AG10803 (cell line): ENCODE results near the gene ZNF606.
"Not testable (repeated sequence)": the region's sequence is repeated elsewhere in the genome, so short reads cannot be mapped to it uniquely, and the experiment has no call there.

Experiments used
- DNase-seq: peaks from one replicate; pipeline ENCODE4 v3.0.0; 2010; ENCODE audit warnings: low read depth
- H3K4me3 ChIP-seq: 2 replicates; pipeline ENCODE4 v1.5.1; 2011; ENCODE audit warnings: mild to moderate bottlenecking, low read length, control low read depth
- CTCF ChIP-seq: conservative IDR thresholded peaks from 2 replicates; pipeline ENCODE4 v1.5.1; 2011; ENCODE audit warnings: mild to moderate bottlenecking, low read length, control low read depth, inconsistent platforms

The ZNF606 gene

DNA sequence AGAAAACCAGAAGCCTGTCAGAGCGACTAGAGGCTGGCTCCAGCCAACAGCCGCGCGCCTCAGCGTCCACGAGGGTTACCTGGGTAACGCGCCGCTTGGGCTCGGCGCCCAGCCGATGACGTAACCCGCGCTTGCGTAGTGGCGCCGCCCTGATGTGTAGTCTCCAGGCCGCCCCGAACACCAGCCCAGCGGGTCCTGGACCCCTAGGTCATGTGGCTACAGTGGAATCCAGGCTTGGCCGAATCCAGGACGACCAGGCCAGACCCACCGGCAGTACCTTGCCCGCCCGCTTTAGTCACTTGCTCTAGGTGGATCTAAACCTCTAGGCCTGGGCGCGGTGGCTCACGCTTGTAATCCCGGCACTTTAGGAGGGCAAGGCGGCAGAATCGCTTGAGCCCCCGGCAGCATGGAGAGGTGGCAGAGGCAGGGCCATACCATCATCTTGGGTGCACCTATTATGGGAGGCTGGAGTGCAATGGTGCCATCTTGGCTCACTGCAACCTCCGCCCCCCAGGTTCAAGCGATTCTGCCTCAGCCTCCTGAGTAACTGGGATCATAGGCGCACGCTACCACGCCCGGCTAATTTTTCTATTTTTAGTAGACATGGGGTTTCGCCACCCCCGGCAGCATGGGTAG, 7.2 kb upstream of the ZNF606 start:
- TF ChIP-seq CTCF = no peak
- H3K4me3 ChIP-seq = peak overlapping the region; percentile 24
- peak; percentile 39 for DNase-seq

DNA sequence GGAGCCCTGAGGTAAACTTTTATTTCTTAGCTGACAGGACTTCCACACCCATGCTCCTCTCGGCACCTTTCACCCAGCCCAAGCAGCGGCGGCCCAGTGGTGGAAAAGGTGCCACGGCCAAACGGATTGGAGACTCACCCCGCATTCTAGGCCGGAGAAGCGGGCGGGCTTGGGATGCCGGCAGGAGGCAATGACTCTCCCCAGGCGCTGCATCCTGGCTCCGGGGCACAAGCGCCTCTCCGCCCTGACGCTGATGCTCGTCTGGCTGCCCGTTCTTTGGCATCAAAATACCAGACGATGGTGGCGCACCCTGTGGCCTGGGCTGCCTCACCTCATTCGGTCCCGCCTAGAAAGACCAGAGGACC, 6.7 kb upstream of the ZNF606 start:
- no peak for TF ChIP-seq CTCF
- no peak overlapping the region for H3K4me3 ChIP-seq
- no peak for DNase-seq

GRCh38 chr19:58008877-58009276, 6.3 kb upstream of the ZNF606 start:
- not testable (repeated sequence) for DNase-seq, H3K4me3 ChIP-seq

DNA sequence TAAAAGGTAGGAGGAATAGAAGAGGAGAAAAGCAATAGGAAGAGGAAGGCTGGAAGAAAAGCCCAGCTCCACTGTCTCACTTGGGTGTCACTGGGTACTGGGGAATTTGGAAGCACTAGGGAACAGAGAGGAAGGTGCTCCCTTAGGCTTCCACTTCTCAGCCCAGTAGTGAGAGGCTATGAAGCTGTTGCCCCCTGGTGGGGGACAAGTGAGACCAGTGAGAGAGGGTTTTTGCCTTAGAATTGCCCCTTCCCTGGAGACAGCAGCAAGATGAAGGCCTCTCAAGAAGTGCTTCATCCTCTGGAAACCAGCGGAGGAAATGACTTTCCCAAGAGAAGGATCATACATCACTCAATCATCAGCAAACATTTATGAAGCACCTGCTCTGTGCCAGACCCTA, 4.7 kb upstream of the ZNF606 start:
- no peak overlapping the region for H3K4me3 ChIP-seq
- DNase-seq = no peak
- TF ChIP-seq CTCF = no peak

- TF ChIP-seq CTCF = no peak
- peak overlapping the region; percentile 86 for H3K4me3 ChIP-seq
- no peak for DNase-seq
These were observed 681 bp upstream of the ZNF606 start for GRCh38 chr19:58003174-58003828.

GRCh38 chr19:58001895-58002369, 688 bp downstream of the ZNF606 start:
- no peak for TF ChIP-seq CTCF
- peak overlapping the region; percentile 86 for H3K4me3 ChIP-seq
- DNase-seq = peak; percentile 11

GRCh38 chr19:58000677-58001076, 1.9 kb downstream of the ZNF606 start:
- TF ChIP-seq CTCF = no peak
- no peak overlapping the region for H3K4me3 ChIP-seq
- DNase-seq = no peak
